ENCODE data around the gene HOXA5.

HOXA5 gene

GRCh38 chr7:27130540-27131389, 12.7 kb downstream of the HOXA5 start, which contains the start of gene HOXA4:
TSS of gene HOXA4 (minus strand) at chr7:27130757. CDS start at chr7:27130733, 24 bp downstream.
- Histone ChIP-seq H3K4me1 (ENCODE audit: insufficient read depth, poor library complexity, severe bottlenecking) (peaks cover 21% of the 10 kb centered on the region), H3K9me3 (ENCODE audit: severe bottlenecking) (no peaks in the 10 kb centered on the region), H3K27ac (ENCODE audit: poor library complexity, severe bottlenecking) (peak within 1 kb of the TSS; percentile 62), H3K27me3 (ENCODE audit: insufficient read depth, poor library complexity, severe bottlenecking) (no peaks in the 10 kb centered on the region), H3K36me3 (ENCODE audit: low read depth) (no peaks in the 10 kb centered on the region), H3K4me3 (ENCODE audit: severe bottlenecking) (peak within 1 kb of the TSS; percentile 61)
- no peak for TF ChIP-seq CTCF (IDR thresholded peaks at IDR 0.05; ENCODE audit: poor library complexity, severe bottlenecking)
- ATAC-seq (ENCODE audit: low read depth) (peak; percentile 88), DNase-seq (ENCODE audit: low spot score) (peak; percentile 95)

GRCh38 chr7:27129729-27130539, 13.5 kb downstream of the HOXA5 start:
- peak overlapping the region; percentile 62 for H3K27ac ChIP-seq (ENCODE audit: poor library complexity, severe bottlenecking)
- H3K36me3 ChIP-seq (ENCODE audit: low read depth) = no peaks in the 10 kb centered on the region
- peak overlapping the region; percentile 61 for H3K4me3 ChIP-seq (ENCODE audit: severe bottlenecking)
- peak; percentile 77 for TF ChIP-seq CTCF (IDR thresholded peaks at IDR 0.05; ENCODE audit: poor library complexity, severe bottlenecking)
- no peaks in the 10 kb centered on the region for H3K9me3 ChIP-seq (ENCODE audit: severe bottlenecking)
- H3K4me1 ChIP-seq (ENCODE audit: insufficient read depth, poor library complexity, severe bottlenecking) = peaks cover 13% of the 10 kb centered on the region
- no peak for DNase-seq (ENCODE audit: low spot score)
- no peaks in the 10 kb centered on the region for H3K27me3 ChIP-seq (ENCODE audit: insufficient read depth, poor library complexity, severe bottlenecking)
- ATAC-seq (ENCODE audit: low read depth) = peak; percentile 47

GRCh38 chr7:27128776-27129728, 14.4 kb downstream of the HOXA5 start:
- Histone ChIP-seq H3K4me1 (ENCODE audit: insufficient read depth, poor library complexity, severe bottlenecking) (peaks cover 6% of the 10 kb centered on the region), H3K27me3 (ENCODE audit: insufficient read depth, poor library complexity, severe bottlenecking) (no peaks in the 10 kb centered on the region), H3K36me3 (ENCODE audit: low read depth) (no peaks in the 10 kb centered on the region), H3K4me3 (ENCODE audit: severe bottlenecking) (no peak overlapping the region), H3K9me3 (ENCODE audit: severe bottlenecking) (no peaks in the 10 kb centered on the region), H3K27ac (ENCODE audit: poor library complexity, severe bottlenecking) (no peak overlapping the region)
- DNase-seq (ENCODE audit: low spot score) (no peak), ATAC-seq (ENCODE audit: low read depth) (no peak)
- TF ChIP-seq CTCF (IDR thresholded peaks at IDR 0.05; ENCODE audit: poor library complexity, severe bottlenecking) = no peak

GRCh38 chr7:27128034-27128433, 15.4 kb downstream of the HOXA5 start:
- Histone ChIP-seq H3K4me3 (ENCODE audit: severe bottlenecking) (no peak overlapping the region), H3K27me3 (ENCODE audit: insufficient read depth, poor library complexity, severe bottlenecking) (no peaks in the 10 kb centered on the region), H3K4me1 (ENCODE audit: insufficient read depth, poor library complexity, severe bottlenecking) (peaks cover 4% of the 10 kb centered on the region), H3K27ac (ENCODE audit: poor library complexity, severe bottlenecking) (no peak overlapping the region), H3K36me3 (ENCODE audit: low read depth) (no peaks in the 10 kb centered on the region), H3K9me3 (ENCODE audit: severe bottlenecking) (no peaks in the 10 kb centered on the region)
- ATAC-seq (ENCODE audit: low read depth) (no peak), DNase-seq (ENCODE audit: low spot score) (no peak)
- no peak for TF ChIP-seq CTCF (IDR thresholded peaks at IDR 0.05; ENCODE audit: poor library complexity, severe bottlenecking)
